Vagina (tissue), 2 donors: ENCODE data around the gene UBXN7.

Source experiments
- POLR2A ChIP-seq, 2 donors: fragments of 450-650 bp; IDR thresholded peaks; one replicate each; pipeline ENCODE4 v1.6.1; 2017; ENCODE audit warnings: antibody characterized with exemption in 2 of 2, mild to moderate bottlenecking in 2 of 2, moderate library complexity in 2 of 2
- POLR2AphosphoS5 ChIP-seq, 2 donors: sonication (generic); formaldehyde crosslinking; IDR thresholded peaks; one replicate each; pipeline ENCODE4 v1.9.0; 2017; ENCODE audit warnings: antibody characterized with exemption in 2 of 2, mild to moderate bottlenecking in 2 of 2, low read depth in 1 of 2; ENCODE audit not compliant: insufficient read depth in 1 of 2
- TF ChIP-seq, protein P1 (sequence below), 3 experiments: fragments of 450-650 bp in 2 of 3; fragments of 200-600 bp in 1 of 3; sonication (generic) in 1 of 3; IDR thresholded peaks; one replicate each; pipeline ENCODE4 v1.5.1; 2017 to 2019; ENCODE audit warnings: antibody characterized with exemption in 3 of 3, mild to moderate bottlenecking in 2 of 3, moderate library complexity in 2 of 3

- TF ChIP-seq, protein P1, sequence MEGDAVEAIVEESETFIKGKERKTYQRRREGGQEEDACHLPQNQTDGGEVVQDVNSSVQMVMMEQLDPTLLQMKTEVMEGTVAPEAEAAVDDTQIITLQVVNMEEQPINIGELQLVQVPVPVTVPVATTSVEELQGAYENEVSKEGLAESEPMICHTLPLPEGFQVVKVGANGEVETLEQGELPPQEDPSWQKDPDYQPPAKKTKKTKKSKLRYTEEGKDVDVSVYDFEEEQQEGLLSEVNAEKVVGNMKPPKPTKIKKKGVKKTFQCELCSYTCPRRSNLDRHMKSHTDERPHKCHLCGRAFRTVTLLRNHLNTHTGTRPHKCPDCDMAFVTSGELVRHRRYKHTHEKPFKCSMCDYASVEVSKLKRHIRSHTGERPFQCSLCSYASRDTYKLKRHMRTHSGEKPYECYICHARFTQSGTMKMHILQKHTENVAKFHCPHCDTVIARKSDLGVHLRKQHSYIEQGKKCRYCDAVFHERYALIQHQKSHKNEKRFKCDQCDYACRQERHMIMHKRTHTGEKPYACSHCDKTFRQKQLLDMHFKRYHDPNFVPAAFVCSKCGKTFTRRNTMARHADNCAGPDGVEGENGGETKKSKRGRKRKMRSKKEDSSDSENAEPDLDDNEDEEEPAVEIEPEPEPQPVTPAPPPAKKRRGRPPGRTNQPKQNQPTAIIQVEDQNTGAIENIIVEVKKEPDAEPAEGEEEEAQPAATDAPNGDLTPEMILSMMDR (IDR thresholded peaks at IDR 0.05): no peak
- TF ChIP-seq POLR2A (IDR thresholded peaks at IDR 0.05) (no peak), POLR2AphosphoS5 (IDR thresholded peaks at IDR 0.05; ENCODE audit: insufficient read depth in 1 of 2, low read depth in 1 of 2) (no peak)
These were observed 25.3 kb downstream of the UBXN7 start for GRCh38 chr3:196406811-196407470.
